Fibroblast of pulmonary artery (primary cell): ENCODE measurements around the gene RMI1.

Experiments
- DNase-seq: peaks from one replicate; pipeline ENCODE4 v3.0.0-alpha.2; 2010; ENCODE audit warnings: low read depth
- H3K4me3 ChIP-seq: replicated peaks from 2 replicates; pipeline ENCODE4 v1.5.1; 2011; ENCODE audit warnings: low read depth, mild to moderate bottlenecking, control low read depth, low read length, moderate library complexity
- CTCF ChIP-seq: IDR thresholded peaks from 2 replicates; pipeline ENCODE4 v1.5.1; 2011; ENCODE audit warnings: mild to moderate bottlenecking, control low read depth, low read length, inconsistent platforms; ENCODE audit errors: missing control alignments

Gene RMI1

GRCh38 chr9:84045481-84046097 lies 65.0 kb downstream of the RMI1 start:
- TF ChIP-seq CTCF: no peak
- no peak for DNase-seq
- no peak overlapping the region for H3K4me3 ChIP-seq
